22Rv1 (cell line): ENCODE results near the gene CYSRT1.

Experiments used
- CTCF ChIP-seq: fragments of 450-650 bp; IDR thresholded peaks from 2 replicates; pipeline ENCODE4 v1.5.1; 2017; ENCODE audit warnings: mild to moderate bottlenecking
- ZFX ChIP-seq: fragments of 450-650 bp; IDR thresholded peaks from 2 replicates; pipeline ENCODE4 v1.6.1; 2017; ENCODE audit warnings: antibody characterized with exemption, borderline replicate concordance

GRCh38 chr9:137227054-137227852, 2.3 kb downstream of the CYSRT1 start, which contains the start of gene RNF224:
- TF ChIP-seq CTCF, result peak; percentile 87
- TF ChIP-seq ZFX, result no peak
